SK-N-SH treated with all-trans-retinoic acid at 6 μM for 48 hours (cell line): Measurements from ENCODE around the gene SH3PXD2A.

ENCODE experiments used
- ATAC-seq: fragments of 200-7000 bp; cut with Tn5 transposase; 3 replicates; pipeline ENCODE4 v1.9.1; 2020; ENCODE audit warnings: mild to moderate bottlenecking, moderate library complexity
- ARNTL ChIP-seq: fragments of 450-650 bp; formaldehyde crosslinking; IDR thresholded peaks from 2 replicates; pipeline ENCODE4 v1.5.0; 2020; ENCODE audit warnings: low read depth, mild to moderate bottlenecking, moderate library complexity, borderline replicate concordance
- BACH2 ChIP-seq: fragments of 250-450 bp; sonication (Bioruptor Pico); IDR thresholded peaks from 2 replicates; pipeline ENCODE4 v1.9.0; 2021; ENCODE audit warnings: mild to moderate bottlenecking, borderline replicate concordance
- CSRNP3 ChIP-seq: fragments of 250-450 bp; sonication (Bioruptor Pico); IDR thresholded peaks from 2 replicates; pipeline ENCODE4 v1.5.1; 2021; ENCODE audit warnings: mild to moderate bottlenecking, moderate library complexity
- ESRRG ChIP-seq: fragments of 250-450 bp; sonication (Bioruptor Pico); IDR thresholded peaks from 2 replicates; pipeline ENCODE4 v1.6.1; 2021; ENCODE audit warnings: mild to moderate bottlenecking
- ISL1 ChIP-seq: fragments of 250-450 bp; sonication (Bioruptor Pico); IDR thresholded peaks from 2 replicates; pipeline ENCODE4 v2.1.2; 2022; ENCODE audit warnings: mild to moderate bottlenecking, moderate library complexity
- OSR1 ChIP-seq: fragments of 250-450 bp; sonication (Bioruptor Pico); IDR thresholded peaks from 2 replicates; pipeline ENCODE4 v1.8.0; 2022; ENCODE audit warnings: moderate library complexity, mild to moderate bottlenecking, inconsistent platforms
- PATZ1 ChIP-seq: fragments of 250-450 bp; sonication (Bioruptor Pico); IDR thresholded peaks from 2 replicates; pipeline ENCODE4 v1.8.0; 2020; ENCODE audit warnings: mild to moderate bottlenecking, moderate library complexity, borderline replicate concordance
- PPARA ChIP-seq: fragments of 250-450 bp; sonication (Bioruptor Pico); IDR thresholded peaks from 2 replicates; pipeline ENCODE4 v1.5.0; 2020; ENCODE audit warnings: mild to moderate bottlenecking, borderline replicate concordance
- RARB ChIP-seq: fragments of 250-450 bp; sonication (Bioruptor Pico); IDR thresholded peaks from 2 replicates; pipeline ENCODE4 v1.8.0; 2021; ENCODE audit warnings: mild to moderate bottlenecking, moderate library complexity
- SNAI2 ChIP-seq: fragments of 250-450 bp; sonication (Bioruptor Pico); IDR thresholded peaks from 2 replicates; pipeline ENCODE4 v1.5.0; 2020; ENCODE audit warnings: mild to moderate bottlenecking, moderate library complexity
- TCF4 ChIP-seq: fragments of 250-450 bp; sonication (Bioruptor Pico); IDR thresholded peaks from 2 replicates; pipeline ENCODE4 v1.8.0; 2021; ENCODE audit warnings: mild to moderate bottlenecking, moderate library complexity, borderline replicate concordance
- TOX ChIP-seq: fragments of 250-450 bp; sonication (Bioruptor Pico); IDR thresholded peaks from 2 replicates; pipeline ENCODE4 v1.8.0; 2021; ENCODE audit warnings: mild to moderate bottlenecking, moderate library complexity, borderline replicate concordance
- ZC3H10 ChIP-seq: fragments of 250-450 bp; sonication (Bioruptor Pico); IDR thresholded peaks from 2 replicates; pipeline ENCODE4 v1.5.1; 2021; ENCODE audit warnings: mild to moderate bottlenecking, moderate library complexity
- ZFP3 ChIP-seq: fragments of 250-450 bp; sonication (Bioruptor Pico); IDR thresholded peaks from 2 replicates; pipeline ENCODE4 v1.5.0; 2020; ENCODE audit warnings: mild to moderate bottlenecking, moderate library complexity
- ZNF565 ChIP-seq: fragments of 450-650 bp; formaldehyde crosslinking; conservative IDR thresholded peaks from 2 replicates; pipeline ENCODE4 v1.5.0; 2020; ENCODE audit warnings: low read depth, mild to moderate bottlenecking, moderate library complexity
- ZNF70 ChIP-seq: fragments of 450-650 bp; formaldehyde crosslinking; IDR thresholded peaks from 2 replicates; pipeline ENCODE4 v1.5.0; 2020; ENCODE audit warnings: mild to moderate bottlenecking, moderate library complexity
- ZNF8 ChIP-seq: fragments of 450-650 bp; formaldehyde crosslinking; IDR thresholded peaks from 2 replicates; pipeline ENCODE4 v1.5.0; 2020; ENCODE audit warnings: mild to moderate bottlenecking, moderate library complexity
- TF ChIP-seq, protein P1 (sequence below): fragments of 250-450 bp; sonication (Bioruptor Pico); IDR thresholded peaks from 2 replicates; pipeline ENCODE4 v1.5.0; 2020; ENCODE audit warnings: mild to moderate bottlenecking, moderate library complexity

Gene SH3PXD2A

GRCh38 chr10:103653581-103654037 lies 201.8 kb downstream of the SH3PXD2A start (continued):
- no peak for TF ChIP-seq ARNTL (CRISPR knock-in tag)

- ATAC-seq: no peak
- TF ChIP-seq ZNF565 (CRISPR knock-in tag) (no peak), ZNF70 (CRISPR knock-in tag) (no peak), ZFP3 (CRISPR knock-in tag) (no peak), SNAI2 (CRISPR knock-in tag) (no peak), PPARA (CRISPR knock-in tag) (no peak), ESRRG (no peak), OSR1 (CRISPR knock-in tag) (no peak), PATZ1 (CRISPR knock-in tag) (no peak), ZNF8 (CRISPR knock-in tag) (no peak), ISL1 (CRISPR knock-in tag) (no peak), TOX (CRISPR knock-in tag) (no peak), TCF4 (CRISPR knock-in tag) (no peak), BACH2 (CRISPR knock-in tag) (no peak), ZC3H10 (CRISPR knock-in tag) (no peak)
- TF ChIP-seq, protein P1, sequence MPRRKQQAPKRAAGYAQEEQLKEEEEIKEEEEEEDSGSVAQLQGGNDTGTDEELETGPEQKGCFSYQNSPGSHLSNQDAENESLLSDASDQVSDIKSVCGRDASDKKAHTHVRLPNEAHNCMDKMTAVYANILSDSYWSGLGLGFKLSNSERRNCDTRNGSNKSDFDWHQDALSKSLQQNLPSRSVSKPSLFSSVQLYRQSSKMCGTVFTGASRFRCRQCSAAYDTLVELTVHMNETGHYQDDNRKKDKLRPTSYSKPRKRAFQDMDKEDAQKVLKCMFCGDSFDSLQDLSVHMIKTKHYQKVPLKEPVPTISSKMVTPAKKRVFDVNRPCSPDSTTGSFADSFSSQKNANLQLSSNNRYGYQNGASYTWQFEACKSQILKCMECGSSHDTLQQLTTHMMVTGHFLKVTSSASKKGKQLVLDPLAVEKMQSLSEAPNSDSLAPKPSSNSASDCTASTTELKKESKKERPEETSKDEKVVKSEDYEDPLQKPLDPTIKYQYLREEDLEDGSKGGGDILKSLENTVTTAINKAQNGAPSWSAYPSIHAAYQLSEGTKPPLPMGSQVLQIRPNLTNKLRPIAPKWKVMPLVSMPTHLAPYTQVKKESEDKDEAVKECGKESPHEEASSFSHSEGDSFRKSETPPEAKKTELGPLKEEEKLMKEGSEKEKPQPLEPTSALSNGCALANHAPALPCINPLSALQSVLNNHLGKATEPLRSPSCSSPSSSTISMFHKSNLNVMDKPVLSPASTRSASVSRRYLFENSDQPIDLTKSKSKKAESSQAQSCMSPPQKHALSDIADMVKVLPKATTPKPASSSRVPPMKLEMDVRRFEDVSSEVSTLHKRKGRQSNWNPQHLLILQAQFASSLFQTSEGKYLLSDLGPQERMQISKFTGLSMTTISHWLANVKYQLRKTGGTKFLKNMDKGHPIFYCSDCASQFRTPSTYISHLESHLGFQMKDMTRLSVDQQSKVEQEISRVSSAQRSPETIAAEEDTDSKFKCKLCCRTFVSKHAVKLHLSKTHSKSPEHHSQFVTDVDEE (CRISPR knock-in tag): no peak
These were observed 202.6 kb downstream of the SH3PXD2A start for GRCh38 chr10:103652599-103653281.

DNA sequence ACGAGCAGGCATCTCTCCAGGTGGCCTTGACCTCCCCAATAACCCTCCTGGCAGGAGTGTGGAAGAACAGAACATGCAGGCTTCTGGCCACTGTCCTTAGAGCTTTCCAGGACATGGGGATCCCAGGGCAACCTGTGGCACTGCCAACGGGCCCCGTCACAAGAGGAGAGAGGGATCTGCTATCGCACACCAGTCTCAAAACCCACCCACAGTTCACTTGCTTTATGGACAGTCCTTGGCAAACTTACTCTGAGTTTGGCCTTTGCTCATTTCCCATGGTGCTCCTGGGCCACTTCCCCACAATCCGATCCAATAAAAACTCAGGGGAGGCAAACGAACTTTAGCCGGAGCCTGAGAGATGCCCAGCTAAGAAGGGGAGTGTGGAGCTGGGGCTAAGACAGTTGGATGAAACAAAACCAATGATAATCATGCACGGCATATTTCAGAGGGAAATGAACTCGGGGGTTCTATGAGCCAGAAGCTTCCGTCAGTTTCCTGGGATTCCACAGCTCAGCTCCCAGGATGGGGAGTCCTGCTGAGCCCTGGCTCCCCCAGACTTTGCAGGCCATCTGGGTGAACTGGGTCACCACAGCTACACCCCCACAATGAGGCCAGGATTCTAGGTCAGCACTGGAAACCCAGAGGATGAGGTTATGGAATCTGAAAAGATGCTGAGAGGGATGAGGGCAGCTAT lies 203.4 kb downstream of the SH3PXD2A start:
- TF ChIP-seq CSRNP3 (no peak), BACH2 (CRISPR knock-in tag) (no peak)
- TF ChIP-seq, protein P1 (CRISPR knock-in tag): no peak
- ATAC-seq: no peak

- ATAC-seq: no peak
- no peak for TF ChIP-seq RARB (CRISPR knock-in tag)
- TF ChIP-seq, all 23 proteins: peak for 0
These were observed 204.0 kb downstream of the SH3PXD2A start for GRCh38 chr10:103651333-103651732.
